Mesenchymal stem cell (in vitro differentiated cells and primary cell): ENCODE data around the gene ASIC2.

ENCODE experiments used
- DNase-seq: peaks from one replicate; pipeline ENCODE4 v3.0.0-alpha.2; 2013
- H2AFZ ChIP-seq: one replicate; pipeline ENCODE4 v1.6.1; 2013; ENCODE audit warnings: low read depth, mild to moderate bottlenecking, control low read depth, inconsistent platforms, low read length, moderate library complexity
- H2AK5ac ChIP-seq: 2 replicates; pipeline ENCODE4 v1.6.1; 2013; ENCODE audit warnings: low read length, moderate library complexity, mild to moderate bottlenecking, inconsistent platforms; ENCODE audit not compliant: severe bottlenecking
- H2BK120ac ChIP-seq: one replicate; pipeline ENCODE4 v1.6.1; 2013; ENCODE audit warnings: low read depth, mild to moderate bottlenecking, inconsistent platforms, low read length, moderate library complexity
- H2BK12ac ChIP-seq, 2 experiments: one replicate each; pipeline ENCODE4 v1.6.1; 2013; ENCODE audit warnings: inconsistent platforms in 2 of 2, low read length in 2 of 2, mild to moderate bottlenecking in 2 of 2, moderate library complexity in 2 of 2, control low read depth in 1 of 2
- H2BK15ac ChIP-seq: one replicate; pipeline ENCODE4 v1.6.1; 2013; ENCODE audit warnings: mild to moderate bottlenecking, low read depth, inconsistent platforms; ENCODE audit not compliant: poor library complexity, severe bottlenecking
- H2BK5ac ChIP-seq: 2 replicates; pipeline ENCODE4 v1.6.1; 2013; ENCODE audit warnings: low read depth, mild to moderate bottlenecking, low read length, control low read depth, inconsistent platforms; ENCODE audit not compliant: poor library complexity, severe bottlenecking
- H3K14ac ChIP-seq, 2 experiments: one replicate each; pipeline ENCODE4 v1.6.1; 2013; ENCODE audit warnings: inconsistent platforms in 2 of 2, low read length in 2 of 2, control low read depth in 1 of 2, mild to moderate bottlenecking in 1 of 2, moderate library complexity in 1 of 2
- H3K18ac ChIP-seq, 2 experiments: one replicate each; pipeline ENCODE4 v1.6.1; 2013; ENCODE audit warnings: inconsistent platforms in 2 of 2, low read length in 2 of 2, control low read depth in 1 of 2, low read depth in 1 of 2, mild to moderate bottlenecking in 1 of 2
- H3K23ac ChIP-seq, 2 experiments: one replicate each; pipeline ENCODE4 v1.6.1; 2013; ENCODE audit warnings: inconsistent platforms in 2 of 2, low read length in 2 of 2, mild to moderate bottlenecking in 2 of 2, moderate library complexity in 2 of 2, control low read depth in 1 of 2
- H3K27ac ChIP-seq: 2 replicates; pipeline ENCODE4 v1.5.1; 2013; ENCODE audit warnings: mild to moderate bottlenecking, moderate library complexity, low read length, control low read depth, inconsistent platforms; ENCODE audit not compliant: poor library complexity, severe bottlenecking
- H3K27me3 ChIP-seq, 2 experiments: 2 replicates each; pipeline versions ENCODE4 v1.6.1 to v1.7.0; 2013; ENCODE audit warnings: low read length in 2 of 2, mild to moderate bottlenecking in 2 of 2, moderate library complexity in 2 of 2, control low read depth in 1 of 2, inconsistent platforms in 1 of 2; ENCODE audit not compliant: control insufficient read depth in 1 of 2, insufficient read depth in 1 of 2
- H3K36me3 ChIP-seq, 2 experiments: 2 replicates each; pipeline versions ENCODE4 v1.6.1 to v1.7.0; 2013; ENCODE audit warnings: low read length in 2 of 2, control low read depth in 1 of 2, inconsistent platforms in 1 of 2, low read depth in 1 of 2, mild to moderate bottlenecking in 1 of 2; ENCODE audit not compliant: insufficient read depth in 2 of 2, control insufficient read depth in 1 of 2
- H3K4ac ChIP-seq, 2 experiments: one replicate each; pipeline ENCODE4 v1.6.1; 2013; ENCODE audit warnings: inconsistent platforms in 2 of 2, low read length in 2 of 2, mild to moderate bottlenecking in 2 of 2, moderate library complexity in 2 of 2, control low read depth in 1 of 2, low read depth in 1 of 2
- H3K4me1 ChIP-seq: 2 replicates; pipeline ENCODE4 v1.6.1; 2013; ENCODE audit warnings: low read depth, low read length, control low read depth; ENCODE audit not compliant: control insufficient read depth, insufficient read depth
- H3K4me2 ChIP-seq: 2 replicates; pipeline ENCODE4 v1.6.1; 2013; ENCODE audit warnings: low read length, mild to moderate bottlenecking, inconsistent platforms; ENCODE audit not compliant: poor library complexity, severe bottlenecking
- H3K4me3 ChIP-seq, 2 experiments: 2 replicates each; pipeline versions ENCODE4 v1.5.1 to v1.7.0; 2013; ENCODE audit warnings: low read length in 2 of 2, mild to moderate bottlenecking in 2 of 2, control low read depth in 1 of 2, low read depth in 1 of 2; ENCODE audit not compliant: insufficient read depth in 1 of 2
- H3K79me1 ChIP-seq: replicated peaks from 2 replicates; pipeline ENCODE4 v1.6.1; 2013; ENCODE audit warnings: mild to moderate bottlenecking, control low read depth, low read length, inconsistent platforms; ENCODE audit not compliant: poor library complexity, severe bottlenecking
- H3K9ac ChIP-seq: 2 replicates; pipeline ENCODE4 v1.7.0; 2013; ENCODE audit warnings: mild to moderate bottlenecking, low read length, moderate library complexity
- H3K9me3 ChIP-seq: 2 replicates; pipeline ENCODE4 v1.7.0; 2013; ENCODE audit warnings: mild to moderate bottlenecking, low read length; ENCODE audit not compliant: control insufficient read depth
- H4K8ac ChIP-seq: one replicate; pipeline ENCODE4 v1.6.1; 2013; ENCODE audit warnings: inconsistent platforms, mild to moderate bottlenecking, low read length, moderate library complexity
- H4K91ac ChIP-seq: one replicate; pipeline ENCODE4 v1.6.1; 2013; ENCODE audit warnings: mild to moderate bottlenecking, low read length, inconsistent platforms
- WGBS: methylation state at CpG from one replicate; pipeline ENCODE4 v1.1.7; 2013; ENCODE audit warnings: mixed read lengths; 5-methylcytosine and 5-hydroxymethylcytosine counted together

ASIC2 gene

GRCh38 chr17:33273743-33274410 lies 19.2 kb downstream of the ASIC2 start:
- Histone ChIP-seq H2BK12ac (no peak overlapping the region), H2BK120ac (no peak overlapping the region), H3K4me2 (no peak overlapping the region), H3K18ac (no peak overlapping the region), H3K23ac (no peak overlapping the region), H2BK5ac (no peak overlapping the region), H3K4ac (no peak overlapping the region), H3K4me1 (no peaks in the 10 kb centered on the region), H3K9ac (no peak overlapping the region), H4K8ac (no peak overlapping the region), H3K36me3 (no peaks in the 10 kb centered on the region), H3K27me3 (peaks cover 0 to 13% of the 10 kb centered on the region in 2 experiments), H2BK15ac (no peak overlapping the region), H4K91ac (no peak overlapping the region), H2AK5ac (no peak overlapping the region), H3K4me3 (no peak overlapping the region), H3K9me3 (no peaks in the 10 kb centered on the region), H3K14ac (no peak overlapping the region), H2AFZ (no peak overlapping the region), H3K79me1 (no peaks in the 10 kb centered on the region), H3K27ac (no peak overlapping the region)
- DNase-seq = no peak
- 88% methylated on average over 3 of the region's 3 CpGs for WGBS

DNA sequence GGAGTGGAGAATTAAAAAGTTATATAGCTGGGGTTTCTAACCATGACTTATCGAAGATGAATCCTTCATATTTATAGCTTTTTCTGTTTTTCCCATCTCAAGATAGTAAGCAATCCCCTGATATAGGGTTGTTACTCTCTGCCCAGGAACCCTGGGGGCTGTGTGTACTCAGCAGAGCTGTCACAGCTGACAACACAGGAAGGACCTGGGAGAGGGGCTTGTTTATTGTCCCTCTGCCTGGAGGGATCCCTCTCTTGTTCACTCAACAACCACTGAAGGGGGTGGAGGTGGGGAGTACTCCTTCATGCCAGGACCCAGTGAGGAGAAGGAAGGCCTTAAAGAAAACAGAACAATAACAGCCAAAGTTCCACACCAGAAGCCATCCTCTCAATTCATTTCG lies 19.8 kb downstream of the ASIC2 start:
- no peak overlapping the region for H2AFZ ChIP-seq
- H3K9me3 ChIP-seq = no peaks in the 10 kb centered on the region
- H3K18ac ChIP-seq = no peak overlapping the region
- H2BK5ac ChIP-seq = no peak overlapping the region
- no peak overlapping the region for H3K9ac ChIP-seq
- no peak overlapping the region for H3K4ac ChIP-seq
- H3K4me1 ChIP-seq = no peaks in the 10 kb centered on the region
- no peak overlapping the region for H2AK5ac ChIP-seq
- no peak overlapping the region for H3K23ac ChIP-seq
- H3K27me3 ChIP-seq = peaks cover 0 to 13% of the 10 kb centered on the region in 2 experiments
- H4K91ac ChIP-seq = no peak overlapping the region
- no peak overlapping the region for H2BK120ac ChIP-seq
- H3K79me1 ChIP-seq = no peaks in the 10 kb centered on the region
- 64% methylated on average over 2 of the region's 2 CpGs for WGBS
- DNase-seq = no peak
- H2BK12ac ChIP-seq = no peak overlapping the region
- H3K36me3 ChIP-seq = no peaks in the 10 kb centered on the region
- H4K8ac ChIP-seq = no peak overlapping the region
- H3K4me2 ChIP-seq = no peak overlapping the region
- no peak overlapping the region for H2BK15ac ChIP-seq
- H3K27ac ChIP-seq = no peak overlapping the region
- no peak overlapping the region for H3K14ac ChIP-seq
- H3K4me3 ChIP-seq = no peak overlapping the region

DNA sequence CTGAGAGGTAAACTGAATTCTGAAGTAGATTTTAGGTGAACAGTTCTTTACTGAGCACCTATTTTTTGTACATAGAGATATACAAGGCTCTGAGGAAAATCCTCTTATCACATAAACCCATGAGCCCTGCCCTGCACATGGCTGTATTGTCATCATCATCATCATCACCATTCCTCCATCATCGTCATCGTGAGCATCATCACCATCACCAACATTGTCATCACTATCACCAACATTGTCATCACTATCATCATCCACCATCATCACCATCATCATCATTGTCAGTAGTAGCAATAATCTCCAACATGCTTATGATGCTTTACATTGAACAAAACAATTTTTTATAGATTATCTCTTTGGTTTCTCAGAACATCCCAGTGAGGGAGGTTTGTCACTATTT lies 20.7 kb downstream of the ASIC2 start:
- H3K4me1 ChIP-seq = peaks cover 3% of the 10 kb centered on the region
- WGBS = 92% methylated on average over 2 of the region's 2 CpGs
- H3K23ac ChIP-seq = no peak overlapping the region
- no peaks in the 10 kb centered on the region for H3K36me3 ChIP-seq
- no peak overlapping the region for H3K18ac ChIP-seq
- H2BK12ac ChIP-seq = no peak overlapping the region
- no peak overlapping the region for H3K27ac ChIP-seq
- no peak for DNase-seq
- H3K27me3 ChIP-seq = peaks cover 0 to 13% of the 10 kb centered on the region in 2 experiments
- no peaks in the 10 kb centered on the region for H3K9me3 ChIP-seq
- H3K14ac ChIP-seq = no peak overlapping the region
- H2AFZ ChIP-seq = no peak overlapping the region
- no peak overlapping the region for H2BK120ac ChIP-seq
- H2AK5ac ChIP-seq = no peak overlapping the region
- no peak overlapping the region for H4K91ac ChIP-seq
- H4K8ac ChIP-seq = no peak overlapping the region
- no peak overlapping the region for H2BK5ac ChIP-seq
- no peak overlapping the region for H3K9ac ChIP-seq
- H3K4ac ChIP-seq = no peak overlapping the region
- no peak overlapping the region for H3K4me2 ChIP-seq
- no peak overlapping the region for H2BK15ac ChIP-seq
- no peak overlapping the region for H3K4me3 ChIP-seq
- H3K79me1 ChIP-seq = no peaks in the 10 kb centered on the region

DNA sequence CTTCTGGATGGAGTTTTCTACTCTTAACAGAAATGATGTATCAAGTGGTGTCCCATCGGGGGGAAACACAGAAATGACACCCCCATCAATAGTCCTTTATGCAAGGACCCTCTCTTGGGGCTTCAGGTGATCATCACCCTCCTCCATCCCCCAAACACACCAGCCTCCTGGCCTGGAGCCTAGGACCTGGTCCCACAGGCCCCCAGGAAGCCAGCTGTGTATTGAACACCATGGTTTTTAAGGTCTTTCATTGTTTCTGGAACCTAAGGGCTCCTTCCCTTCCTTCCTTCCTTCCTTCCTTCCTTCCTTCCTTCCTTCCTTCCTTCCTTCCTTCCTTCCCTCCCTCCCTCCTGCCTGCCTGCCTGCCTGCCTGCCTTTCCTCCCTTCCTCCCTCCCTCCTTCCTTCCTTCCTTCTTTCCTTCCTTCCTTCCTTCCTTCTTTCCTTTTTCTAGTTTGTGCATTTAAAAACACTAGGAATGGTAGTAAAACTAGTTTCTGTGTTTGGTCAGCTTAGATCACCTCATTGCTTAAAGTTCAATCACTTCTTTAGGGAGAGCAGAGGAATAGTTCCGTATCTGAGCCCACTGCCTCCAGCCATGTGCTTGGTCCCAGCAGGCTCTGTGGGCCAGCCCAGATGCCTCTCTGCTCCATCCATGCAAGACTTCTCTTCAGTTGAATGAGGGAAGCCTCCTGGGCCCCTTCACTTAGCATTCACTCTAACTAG lies 23.6 kb downstream of the ASIC2 start:
- Histone ChIP-seq H3K4me3 (no peak overlapping the region), H4K8ac (no peak overlapping the region), H3K27ac (no peak overlapping the region), H3K36me3 (no peaks in the 10 kb centered on the region), H2BK12ac (no peak overlapping the region), H2AFZ (no peak overlapping the region), H2BK15ac (no peak overlapping the region), H3K23ac (no peak overlapping the region), H3K79me1 (no peaks in the 10 kb centered on the region), H3K4me2 (no peak overlapping the region), H3K4ac (no peak overlapping the region), H4K91ac (no peak overlapping the region), H2AK5ac (no peak overlapping the region), H3K9ac (no peak overlapping the region), H3K14ac (no peak overlapping the region), H2BK5ac (no peak overlapping the region), H3K18ac (no peak overlapping the region), H3K9me3 (no peaks in the 10 kb centered on the region), H3K27me3 (peaks cover 0 to 9% of the 10 kb centered on the region in 2 experiments), H3K4me1 (peaks cover 3% of the 10 kb centered on the region), H2BK120ac (no peak overlapping the region)
- DNase-seq = no peak
- WGBS = 93% methylated on average over 2 of the region's 2 CpGs
